Measurements from ENCODE around the gene OR7D4. TPM values are rescaled to one million over a fixed set of nuclear protein-coding genes. Genes with fewer than 3 reads are reported as not detected.
"Not testable (repeated sequence)": the region's sequence is repeated elsewhere in the genome, so short reads cannot be mapped to it uniquely, and the experiment has no call there.

Gene OR7D4
- total RNA-seq: not detected

DNA sequence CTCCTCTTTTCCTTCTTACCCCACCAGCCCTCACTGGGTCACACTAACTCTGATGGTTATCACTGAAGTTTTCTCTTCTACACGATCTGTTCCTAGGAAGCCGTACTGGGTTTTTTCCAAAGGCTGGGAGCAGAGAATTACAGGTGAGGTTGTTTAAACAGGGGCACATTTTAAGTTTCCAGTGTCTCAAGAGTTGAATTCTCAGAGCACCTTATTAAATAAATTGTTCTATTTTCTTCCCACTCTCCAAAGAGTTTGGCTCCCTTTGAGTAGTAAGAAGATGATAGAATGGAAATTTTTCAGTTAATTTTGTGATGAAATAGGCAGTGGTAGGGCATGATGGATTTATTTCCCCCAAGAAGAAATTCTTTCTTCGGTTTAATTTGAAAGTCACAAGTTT lies at the start of gene OR7D4:
TSS of gene OR7D4 (minus strand) at position 101 of the 400 bp plus-strand sequence. CDS start 4,752 bp downstream, outside the sequence.
- POLR2A ChIA-PET: no interaction called here
- H3K27me3 Mint-ChIP-seq: no peaks in the 10 kb centered on the region

GRCh38 chr19:9251236-9251635 lies 31.8 kb upstream of the OR7D4 start:
- Mint-ChIP-seq H3K4me3 (no peak overlapping the region), H3K27me3 (peaks cover 2% of the 10 kb centered on the region), H3K36me3 (no peaks in the 10 kb centered on the region), H3K27ac (no peak overlapping the region), H3K4me1 (no peaks in the 10 kb centered on the region), H3K9me3 (peaks cover 5% of the 10 kb centered on the region)
- DNase-seq: no peak
- no peak for ATAC-seq (ENCODE audit: low read depth)
- POLR2A ChIA-PET: no interaction called here

More for the DNA sequence above, at the start of gene OR7D4:
- Mint-ChIP-seq H3K4me1 (no peaks in the 10 kb centered on the region), H3K9me3 (peaks cover 7% of the 10 kb centered on the region), H3K4me3 (no peak within 1 kb of the TSS), H3K27ac (no peak within 1 kb of the TSS), H3K36me3 (no peaks in the 10 kb centered on the region)
- ATAC-seq (ENCODE audit: low read depth) (no peak), DNase-seq (no peak)

- DNase-seq (no peak), ATAC-seq (ENCODE audit: low read depth) (no peak)
- Mint-ChIP-seq H3K27me3 (peaks cover 2% of the 10 kb centered on the region), H3K9me3 (peaks cover 5% of the 10 kb centered on the region), H3K4me1 (no peaks in the 10 kb centered on the region), H3K36me3 (no peaks in the 10 kb centered on the region), H3K27ac (no peak within 1 kb of the TSS), H3K4me3 (no peak within 1 kb of the TSS)
- POLR2A ChIA-PET: no interaction called here
Observed at GRCh38 chr19:9250630-9251029, 31.2 kb upstream of the OR7D4 start, which contains the start of gene OR7E24. OR7E24 (plus strand) TSS chr19:9250930; CDS start chr19:9251044, 114 bp downstream.

DNA sequence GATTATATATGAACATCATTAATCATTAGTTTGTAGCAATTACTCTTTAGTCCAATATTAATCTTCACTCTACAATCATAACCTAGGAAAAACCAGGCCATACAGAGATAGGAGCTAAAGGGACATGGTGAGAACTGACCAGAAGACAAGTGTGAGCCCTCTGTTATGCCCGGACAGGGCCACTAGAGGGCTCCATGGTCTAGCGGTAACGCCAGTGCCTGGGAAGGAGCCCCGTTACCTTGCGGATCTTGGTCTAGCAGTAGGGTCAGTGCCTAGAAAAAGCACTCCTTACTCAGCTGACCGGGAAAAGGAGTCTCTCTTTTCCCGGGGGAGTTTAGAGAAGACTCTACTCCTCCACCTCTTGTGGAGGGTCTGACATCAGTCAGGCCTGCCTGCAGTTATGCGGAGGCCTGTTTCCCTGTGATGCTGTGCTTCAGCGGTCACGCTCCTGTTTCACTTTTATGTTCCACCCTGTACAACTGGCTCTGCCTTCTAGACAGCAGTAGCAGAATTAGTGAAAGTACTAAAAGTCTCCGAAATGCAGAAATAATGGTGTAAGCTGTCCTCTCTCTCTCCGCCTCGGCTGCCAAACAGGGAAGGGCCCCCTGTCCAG lies 13.8 kb downstream of the OR7D4 start:
- Mint-ChIP-seq H3K36me3 (no peaks in the 10 kb centered on the region), H3K9me3 (no peaks in the 10 kb centered on the region), H3K4me1 (peaks cover 1% of the 10 kb centered on the region), H3K27me3 (peaks cover 8% of the 10 kb centered on the region), H3K4me3 (peak overlapping the region; percentile 65), H3K27ac (no peak overlapping the region)
- DNase-seq (peak; percentile 72), ATAC-seq (ENCODE audit: low read depth) (peak; percentile 47)
- POLR2A ChIA-PET: interaction anchor here (0.6 kb wide), 1 partner anchor 590 kb away, joined by 6 read pairs; no protein-coding TSS in a partner anchor

DNA sequence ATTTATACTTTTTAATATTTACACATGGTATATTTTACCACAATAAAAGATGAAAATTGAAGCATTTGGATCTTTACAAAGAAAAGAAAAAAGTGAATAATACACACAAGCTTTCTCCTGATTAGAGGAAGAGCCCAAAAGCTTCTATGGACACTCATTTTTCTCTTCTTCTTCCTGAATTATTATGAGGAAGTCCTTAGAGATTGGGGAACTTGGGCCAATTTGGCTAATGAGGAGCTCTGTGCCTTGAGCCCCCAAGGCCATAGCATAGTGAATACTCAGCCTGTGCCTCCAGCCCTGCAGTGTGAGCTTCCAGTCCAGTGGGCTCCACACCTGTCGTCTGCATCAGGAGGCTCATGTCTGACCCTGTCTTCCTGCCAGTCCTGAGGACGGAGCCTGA lies 21.3 kb downstream of the OR7D4 start:
- POLR2A ChIA-PET, H3K4me3 Mint-ChIP-seq: not testable (repeated sequence)
- peaks cover 11% of the 10 kb centered on the region for H3K27me3 Mint-ChIP-seq

DNA sequence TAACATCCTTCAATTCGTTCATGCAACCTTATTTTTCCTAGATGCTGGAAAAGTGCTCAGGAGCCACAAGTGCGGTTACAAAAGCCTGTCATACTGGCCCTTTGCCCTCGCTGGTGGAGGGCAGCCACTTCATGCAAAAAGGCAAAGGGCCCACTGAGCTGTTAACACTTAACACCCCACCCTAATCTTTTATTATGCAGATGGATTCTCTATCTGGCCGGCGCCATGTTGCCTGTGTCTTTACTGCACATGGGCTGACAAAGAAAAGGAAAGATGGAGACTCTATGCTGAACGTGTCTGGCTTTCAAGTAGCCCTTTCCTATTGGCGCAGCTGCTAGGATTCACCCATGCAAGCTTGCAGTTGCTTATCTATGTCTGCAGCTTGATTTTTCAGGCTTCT lies 29.9 kb downstream of the OR7D4 start:
- no peak for DNase-seq
- peaks cover 9% of the 10 kb centered on the region for H3K9me3 Mint-ChIP-seq
- no peaks in the 10 kb centered on the region for H3K36me3 Mint-ChIP-seq
- no peaks in the 10 kb centered on the region for H3K4me1 Mint-ChIP-seq
- POLR2A ChIA-PET: no interaction called here
- peaks cover 10% of the 10 kb centered on the region for H3K27me3 Mint-ChIP-seq
- no peak overlapping the region for H3K4me3 Mint-ChIP-seq
- ATAC-seq (ENCODE audit: low read depth): no peak
- no peak overlapping the region for H3K27ac Mint-ChIP-seq

More for the DNA sequence above, 21.3 kb downstream of the OR7D4 start:
- H3K9me3 Mint-ChIP-seq; H3K27ac Mint-ChIP-seq; H3K4me1 Mint-ChIP-seq; H3K36me3 Mint-ChIP-seq; DNase-seq; ATAC-seq (ENCODE audit: low read depth): not testable (repeated sequence)

DNA sequence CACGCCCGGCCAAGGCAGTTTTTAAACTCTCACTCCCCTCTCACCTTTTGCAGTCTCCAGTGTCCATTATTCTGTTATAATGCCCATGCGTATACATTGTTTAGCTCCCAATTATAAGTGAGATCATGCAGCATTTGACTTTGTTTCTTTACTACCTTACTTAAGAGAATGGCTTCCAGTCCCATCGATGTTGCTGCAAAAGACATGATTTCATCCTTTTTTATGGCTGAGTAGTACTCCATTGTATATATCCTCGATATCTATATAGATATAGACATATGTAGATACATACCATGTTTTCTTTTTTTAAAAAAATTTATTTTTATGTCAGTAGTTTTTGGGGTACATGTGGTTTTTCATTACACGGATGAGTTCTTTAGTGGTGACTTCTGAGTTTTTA lies 32.2 kb downstream of the OR7D4 start:
- H3K27me3 Mint-ChIP-seq: peaks cover 3% of the 10 kb centered on the region
- H3K4me1 Mint-ChIP-seq: no peaks in the 10 kb centered on the region
- H3K27ac Mint-ChIP-seq: no peak overlapping the region
- no peak for DNase-seq
- ATAC-seq (ENCODE audit: low read depth): no peak
- no peaks in the 10 kb centered on the region for H3K36me3 Mint-ChIP-seq
- POLR2A ChIA-PET: no interaction called here
- H3K4me3 Mint-ChIP-seq: no peak overlapping the region
- H3K9me3 Mint-ChIP-seq: peaks cover 9% of the 10 kb centered on the region

- no peaks in the 10 kb centered on the region for H3K4me1 Mint-ChIP-seq
- no peaks in the 10 kb centered on the region for H3K27me3 Mint-ChIP-seq
- H3K36me3 Mint-ChIP-seq: no peaks in the 10 kb centered on the region
- H3K9me3 Mint-ChIP-seq: peaks cover 2% of the 10 kb centered on the region
- H3K4me3 Mint-ChIP-seq: no peak overlapping the region
- POLR2A ChIA-PET: no interaction called here
- ATAC-seq (ENCODE audit: low read depth) (no peak), DNase-seq (no peak)
- H3K27ac Mint-ChIP-seq: no peak overlapping the region
Observed at GRCh38 chr19:9183000-9183399, 36.4 kb downstream of the OR7D4 start.

GRCh38 chr19:9178901-9179300 lies 40.5 kb downstream of the OR7D4 start, which contains the start of gene OR7D2:
OR7D2 (plus strand) TSS chr19:9178979; CDS start chr19:9185782, 6,803 bp downstream.
- H3K36me3 Mint-ChIP-seq: no peaks in the 10 kb centered on the region
- no peaks in the 10 kb centered on the region for H3K4me1 Mint-ChIP-seq
- no peak within 1 kb of the TSS for H3K4me3 Mint-ChIP-seq
- H3K9me3 Mint-ChIP-seq: no peaks in the 10 kb centered on the region
- POLR2A ChIA-PET: no interaction called here
- no peaks in the 10 kb centered on the region for H3K27me3 Mint-ChIP-seq
- no peak within 1 kb of the TSS for H3K27ac Mint-ChIP-seq
- DNase-seq (no peak), ATAC-seq (ENCODE audit: low read depth) (no peak)

- ATAC-seq (ENCODE audit: low read depth): no peak
- no peak overlapping the region for H3K27ac Mint-ChIP-seq
- H3K4me1 Mint-ChIP-seq: no peaks in the 10 kb centered on the region
- no peak overlapping the region for H3K4me3 Mint-ChIP-seq
- no peak for DNase-seq
- H3K36me3 Mint-ChIP-seq: no peaks in the 10 kb centered on the region
- H3K9me3 Mint-ChIP-seq: peaks cover 2% of the 10 kb centered on the region
- H3K27me3 Mint-ChIP-seq: no peaks in the 10 kb centered on the region
- POLR2A ChIA-PET: no interaction called here
Observed at GRCh38 chr19:9175326-9175725, 44.1 kb downstream of the OR7D4 start.

DNA sequence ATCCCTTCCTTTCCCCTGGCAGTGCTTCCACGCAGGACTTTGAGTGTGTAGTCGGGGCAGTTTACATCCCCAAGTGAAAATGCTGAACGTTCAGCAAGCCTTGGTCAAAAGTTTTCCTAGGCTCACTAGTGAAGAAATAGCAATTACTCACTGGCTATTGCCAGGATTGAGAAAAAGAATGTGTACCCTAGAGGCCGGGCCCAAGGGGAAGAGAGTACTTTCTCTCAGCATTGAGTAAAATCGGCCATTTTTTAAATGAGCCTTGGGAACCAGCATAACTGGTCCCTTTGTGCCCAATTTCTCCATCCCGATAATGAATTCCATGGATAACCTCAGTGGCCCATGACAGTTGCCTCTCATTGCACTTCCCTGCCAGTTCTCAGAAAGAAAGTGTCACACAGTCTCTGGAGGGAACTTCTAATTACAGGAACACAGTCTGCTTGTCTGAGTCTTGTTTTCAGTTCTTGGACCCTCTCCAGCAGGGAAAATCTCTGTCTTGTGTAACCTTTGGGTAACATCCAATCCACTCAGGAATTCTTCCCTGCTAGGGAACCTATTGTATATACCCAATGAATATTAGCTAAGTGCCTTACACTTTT lies 47.9 kb downstream of the OR7D4 start:
- Mint-ChIP-seq H3K9me3 (peaks cover 5% of the 10 kb centered on the region), H3K4me3 (no peak overlapping the region), H3K4me1 (no peaks in the 10 kb centered on the region), H3K27me3 (no peaks in the 10 kb centered on the region), H3K27ac (no peak overlapping the region), H3K36me3 (peaks cover 22% of the 10 kb centered on the region)
- POLR2A ChIA-PET: interaction anchor here (0.7 kb wide), 1 partner anchor 391 kb away, joined by 4 read pairs; no protein-coding TSS in a partner anchor
- ATAC-seq (ENCODE audit: low read depth) (no peak), DNase-seq (no peak)

GRCh38 chr19:9166846-9167245 lies 52.5 kb downstream of the OR7D4 start:
- POLR2A ChIA-PET: no interaction called here
- H3K36me3 Mint-ChIP-seq: peaks cover 64% of the 10 kb centered on the region
- DNase-seq: no peak
- H3K4me3 Mint-ChIP-seq: no peak overlapping the region
- H3K4me1 Mint-ChIP-seq: peaks cover 2% of the 10 kb centered on the region
- peaks cover 18% of the 10 kb centered on the region for H3K9me3 Mint-ChIP-seq
- no peak for ATAC-seq (ENCODE audit: low read depth)
- no peaks in the 10 kb centered on the region for H3K27me3 Mint-ChIP-seq
- no peak overlapping the region for H3K27ac Mint-ChIP-seq

DNA sequence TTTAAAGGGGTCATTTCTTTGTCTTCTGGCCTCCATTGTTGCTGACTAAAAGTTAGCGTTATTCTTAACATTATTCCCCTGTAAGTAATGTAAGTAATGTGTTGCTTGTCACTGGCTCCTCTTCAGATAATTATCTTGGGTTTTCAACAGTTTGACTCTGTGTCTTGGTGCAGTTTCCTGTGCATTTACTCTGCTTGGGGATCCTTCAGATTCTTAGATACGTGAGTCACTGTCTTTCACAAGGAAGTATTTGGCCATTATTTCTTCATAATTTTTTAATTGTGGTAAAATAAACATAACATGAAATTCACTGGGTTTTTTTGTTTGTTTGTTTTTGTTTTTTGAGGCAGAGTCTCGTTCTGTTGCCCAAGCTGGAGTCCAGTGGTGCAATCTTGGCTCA lies 54.1 kb downstream of the OR7D4 start:
- Mint-ChIP-seq H3K27me3 (no peaks in the 10 kb centered on the region), H3K4me1 (peaks cover 2% of the 10 kb centered on the region), H3K36me3 (peaks cover 80% of the 10 kb centered on the region), H3K9me3 (peaks cover 21% of the 10 kb centered on the region), H3K4me3 (no peak overlapping the region), H3K27ac (no peak overlapping the region)
- POLR2A ChIA-PET: no interaction called here
- no peak for DNase-seq
- ATAC-seq (ENCODE audit: low read depth): no peak

DNA sequence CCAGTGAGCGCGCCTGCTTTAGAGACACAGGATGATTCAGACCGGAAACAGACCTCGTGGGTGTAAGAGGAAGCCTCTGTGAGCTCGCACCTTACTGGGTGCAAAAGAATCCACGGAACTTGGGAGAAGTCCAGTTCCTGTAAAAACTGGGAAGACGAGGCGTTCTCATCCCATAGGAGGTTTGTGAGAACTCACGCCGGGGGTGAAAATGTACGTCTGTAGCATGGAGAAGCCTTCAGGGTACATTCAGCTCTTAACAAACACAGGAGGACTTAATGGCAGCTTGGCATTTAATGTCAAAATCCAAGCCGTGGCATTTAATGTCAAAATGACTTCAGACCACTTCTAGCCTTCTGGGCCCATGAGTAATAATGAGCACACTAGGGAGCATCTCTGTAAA lies 58.0 kb downstream of the OR7D4 start:
- Mint-ChIP-seq H3K27ac (no peak overlapping the region), H3K27me3 (no peaks in the 10 kb centered on the region), H3K36me3 (peaks cover 94% of the 10 kb centered on the region), H3K4me1 (peaks cover 2% of the 10 kb centered on the region), H3K4me3 (no peak overlapping the region), H3K9me3 (peaks cover 28% of the 10 kb centered on the region)
- ATAC-seq (ENCODE audit: low read depth) (no peak), DNase-seq (no peak)
- POLR2A ChIA-PET: no interaction called here

All from activated naive CD8-positive, alpha-beta T cell treated with anti-CD3 and anti-CD28 coated beads, Interleukin-2, amount 10 ng/mL, durations not matched to agents 7 days and 5 days (primary cell).